Gastrocnemius medialis (tissue), 4 donors: ENCODE results near the gene EIF3J.

Source experiments
- POLR2A ChIP-seq, 2 donors: fragments of 450-650 bp; IDR thresholded peaks; one replicate each; pipeline ENCODE4 v1.6.1; 2017; ENCODE audit warnings: antibody characterized with exemption in 2 of 2, mild to moderate bottlenecking in 2 of 2, moderate library complexity in 2 of 2
- TF ChIP-seq, protein P1 (sequence below), 5 experiments: fragments of 450-650 bp in 3 of 5; fragments of 200-600 bp in 2 of 5; sonication (generic) in 2 of 5; IDR thresholded peaks in 4 of 5; conservative IDR thresholded peaks in 1 of 5; 1 replicate in 4 of 5; 2 replicates in 1 of 5; pipeline ENCODE4 v1.5.1; 2016 to 2019; ENCODE audit warnings: antibody characterized with exemption in 5 of 5, mild to moderate bottlenecking in 3 of 5, moderate library complexity in 3 of 5

GRCh38 chr15:44595246-44595645, 58.3 kb downstream of the EIF3J start:
- TF ChIP-seq, protein P1, sequence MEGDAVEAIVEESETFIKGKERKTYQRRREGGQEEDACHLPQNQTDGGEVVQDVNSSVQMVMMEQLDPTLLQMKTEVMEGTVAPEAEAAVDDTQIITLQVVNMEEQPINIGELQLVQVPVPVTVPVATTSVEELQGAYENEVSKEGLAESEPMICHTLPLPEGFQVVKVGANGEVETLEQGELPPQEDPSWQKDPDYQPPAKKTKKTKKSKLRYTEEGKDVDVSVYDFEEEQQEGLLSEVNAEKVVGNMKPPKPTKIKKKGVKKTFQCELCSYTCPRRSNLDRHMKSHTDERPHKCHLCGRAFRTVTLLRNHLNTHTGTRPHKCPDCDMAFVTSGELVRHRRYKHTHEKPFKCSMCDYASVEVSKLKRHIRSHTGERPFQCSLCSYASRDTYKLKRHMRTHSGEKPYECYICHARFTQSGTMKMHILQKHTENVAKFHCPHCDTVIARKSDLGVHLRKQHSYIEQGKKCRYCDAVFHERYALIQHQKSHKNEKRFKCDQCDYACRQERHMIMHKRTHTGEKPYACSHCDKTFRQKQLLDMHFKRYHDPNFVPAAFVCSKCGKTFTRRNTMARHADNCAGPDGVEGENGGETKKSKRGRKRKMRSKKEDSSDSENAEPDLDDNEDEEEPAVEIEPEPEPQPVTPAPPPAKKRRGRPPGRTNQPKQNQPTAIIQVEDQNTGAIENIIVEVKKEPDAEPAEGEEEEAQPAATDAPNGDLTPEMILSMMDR (IDR thresholded peaks at IDR 0.05 in 4 of 5, conservative IDR thresholded peaks at IDR 0.05 in 1 of 5), result no peak
- no peak for TF ChIP-seq POLR2A (IDR thresholded peaks at IDR 0.05)
